Trophoblast cell (in vitro differentiated cells and primary cell): Measurements from ENCODE around the gene ZNF335.

Source experiments
- DNase-seq, 2 donors: peaks; one replicate each; pipeline ENCODE4 v3.0.0-alpha.2; 2016
- H2AFZ ChIP-seq: 2 replicates; pipeline ENCODE4 v1.6.1; 2013; ENCODE audit warnings: low read length, moderate library complexity, mild to moderate bottlenecking; ENCODE audit not compliant: insufficient read depth, poor library complexity
- H2AK5ac ChIP-seq: 2 replicates; pipeline ENCODE4 v1.6.1; 2013; ENCODE audit warnings: mild to moderate bottlenecking, low read length
- H2BK120ac ChIP-seq: 2 replicates; pipeline ENCODE4 v1.6.1; 2013; ENCODE audit warnings: low read length, mild to moderate bottlenecking, moderate library complexity; ENCODE audit not compliant: insufficient read depth, poor library complexity
- H2BK12ac ChIP-seq: 2 replicates; pipeline ENCODE4 v1.6.1; 2013; ENCODE audit warnings: mild to moderate bottlenecking, low read length, moderate library complexity
- H2BK5ac ChIP-seq: 2 replicates; pipeline ENCODE4 v1.6.1; 2013; ENCODE audit warnings: low read length, low read depth, moderate library complexity, mild to moderate bottlenecking; ENCODE audit not compliant: poor library complexity
- H3K14ac ChIP-seq: 2 replicates; pipeline ENCODE4 v1.6.1; 2013; ENCODE audit warnings: mild to moderate bottlenecking, low read length
- H3K18ac ChIP-seq: 2 replicates; pipeline ENCODE4 v1.6.1; 2013; ENCODE audit warnings: mild to moderate bottlenecking, low read length
- H3K23ac ChIP-seq: 2 replicates; pipeline ENCODE4 v1.6.1; 2013; ENCODE audit warnings: low read length
- H3K27ac ChIP-seq: 2 replicates; pipeline ENCODE4 v1.5.1; 2013; ENCODE audit warnings: low read depth, mild to moderate bottlenecking, inconsistent platforms, low read length, moderate library complexity
- H3K27me3 ChIP-seq: 2 replicates; pipeline ENCODE4 v1.6.1; 2013; ENCODE audit warnings: inconsistent platforms, mild to moderate bottlenecking, low read length, moderate library complexity; ENCODE audit not compliant: insufficient read depth
- H3K36me3 ChIP-seq, 2 experiments: 1 replicate in 1 of 2; 2 replicates in 1 of 2; pipeline ENCODE4 v1.6.1; 2013; ENCODE audit warnings: low read length in 2 of 2, mild to moderate bottlenecking in 2 of 2, moderate library complexity in 1 of 2; ENCODE audit not compliant: insufficient read depth in 2 of 2, control insufficient read depth in 1 of 2
- H3K4ac ChIP-seq: 2 replicates; pipeline ENCODE4 v1.6.1; 2013; ENCODE audit warnings: low read depth, mild to moderate bottlenecking, low read length, moderate library complexity
- H3K4me1 ChIP-seq, 2 experiments: 1 replicate in 1 of 2; 2 replicates in 1 of 2; pipeline ENCODE4 v1.6.1; 2013; ENCODE audit warnings: low read length in 2 of 2, mild to moderate bottlenecking in 2 of 2, moderate library complexity in 1 of 2; ENCODE audit not compliant: insufficient read depth in 2 of 2, control insufficient read depth in 1 of 2
- H3K4me2 ChIP-seq: 2 replicates; pipeline ENCODE4 v1.6.1; 2013; ENCODE audit warnings: inconsistent platforms, mild to moderate bottlenecking, low read length, moderate library complexity
- H3K4me3 ChIP-seq: 2 replicates; pipeline ENCODE4 v1.5.1; 2013; ENCODE audit warnings: mild to moderate bottlenecking, low read depth, low read length, inconsistent platforms
- H3K79me1 ChIP-seq: one replicate; pipeline ENCODE4 v1.6.1; 2013; ENCODE audit warnings: low read length
- H3K79me2 ChIP-seq: 2 replicates; pipeline ENCODE4 v1.6.1; 2013; ENCODE audit warnings: low read length, mild to moderate bottlenecking; ENCODE audit not compliant: control insufficient read depth, insufficient read depth, poor library complexity
- H3K9ac ChIP-seq: 2 replicates; pipeline ENCODE4 v1.6.1; 2013; ENCODE audit warnings: mild to moderate bottlenecking, low read length
- H3K9me3 ChIP-seq: 2 replicates; pipeline ENCODE4 v1.6.1; 2013; ENCODE audit warnings: low read depth, mild to moderate bottlenecking, control low read depth, inconsistent platforms, low read length; ENCODE audit not compliant: insufficient read depth
- H4K12ac ChIP-seq: 2 replicates; pipeline ENCODE4 v1.6.1; 2013; ENCODE audit warnings: low read depth, mild to moderate bottlenecking, low read length, moderate library complexity
- H4K8ac ChIP-seq: 2 replicates; pipeline ENCODE4 v1.6.1; 2013; ENCODE audit warnings: low read depth, mild to moderate bottlenecking, low read length, moderate library complexity
- H4K91ac ChIP-seq: one replicate; pipeline ENCODE4 v1.6.1; 2013; ENCODE audit warnings: low read depth, mild to moderate bottlenecking, low read length, moderate library complexity
- WGBS: extraction: QIAGEN DNeasy Blood & Tissue Kit; methylation state at CpG from one replicate; pipeline ENCODE4 v1.1.7; 2013; ENCODE audit warnings: missing lambda C conversion rate; ENCODE audit not compliant: insufficient read length, insufficient coverage; ENCODE audit errors: extremely low coverage; 5-methylcytosine and 5-hydroxymethylcytosine counted together

The ZNF335 gene

GRCh38 chr20:45953672-45954071, 18.3 kb downstream of the ZNF335 start:
- H2AK5ac ChIP-seq = no peak overlapping the region
- no peak overlapping the region for H3K4me2 ChIP-seq
- H4K12ac ChIP-seq = no peak overlapping the region
- H2AFZ ChIP-seq = no peak overlapping the region
- peaks cover 70% of the 10 kb centered on the region in 2 experiments for H3K36me3 ChIP-seq
- H2BK12ac ChIP-seq = no peak overlapping the region
- no peak overlapping the region for H3K23ac ChIP-seq
- no peak overlapping the region for H3K4ac ChIP-seq
- H3K4me1 ChIP-seq = no peaks in the 10 kb centered on the region
- no peak overlapping the region for H3K27ac ChIP-seq
- H3K14ac ChIP-seq = no peak overlapping the region
- no peak overlapping the region for H2BK5ac ChIP-seq
- H2BK120ac ChIP-seq = no peak overlapping the region
- no peaks in the 10 kb centered on the region for H3K79me2 ChIP-seq
- peaks cover 7% of the 10 kb centered on the region for H3K9me3 ChIP-seq
- H3K9ac ChIP-seq = no peak overlapping the region
- WGBS = no CpG with 5 or more reads among the region's 9 CpGs
- no peaks in the 10 kb centered on the region for H3K79me1 ChIP-seq
- no peak for DNase-seq
- no peak overlapping the region for H4K91ac ChIP-seq
- H3K18ac ChIP-seq = no peak overlapping the region
- no peak overlapping the region for H3K4me3 ChIP-seq
- no peak overlapping the region for H4K8ac ChIP-seq
- no peaks in the 10 kb centered on the region for H3K27me3 ChIP-seq

- H3K27me3 ChIP-seq = no peaks in the 10 kb centered on the region
These were observed 19.1 kb downstream of the ZNF335 start for GRCh38 chr20:45952861-45953260.

GRCh38 chr20:45951925-45952834, 19.8 kb downstream of the ZNF335 start:
- Histone ChIP-seq H3K4me3 (no peak overlapping the region), H2BK12ac (no peak overlapping the region), H3K36me3 (peaks cover 72% of the 10 kb centered on the region in 2 experiments), H3K79me1 (no peaks in the 10 kb centered on the region), H3K4ac (no peak overlapping the region), H4K12ac (no peak overlapping the region), H3K9me3 (peaks cover 3% of the 10 kb centered on the region), H2BK5ac (no peak overlapping the region), H4K91ac (no peak overlapping the region), H3K23ac (no peak overlapping the region), H3K14ac (no peak overlapping the region), H4K8ac (no peak overlapping the region), H2BK120ac (no peak overlapping the region), H3K4me1 (no peaks in the 10 kb centered on the region), H2AFZ (no peak overlapping the region), H2AK5ac (no peak overlapping the region), H3K27me3 (no peaks in the 10 kb centered on the region), H3K79me2 (no peaks in the 10 kb centered on the region), H3K9ac (no peak overlapping the region), H3K27ac (no peak overlapping the region), H3K4me2 (no peak overlapping the region), H3K18ac (no peak overlapping the region)
- no peak for DNase-seq
- no CpG with 5 or more reads among the region's 19 CpGs for WGBS

More at GRCh38 chr20:45952861-45953260, 19.1 kb downstream of the ZNF335 start:
- Histone ChIP-seq H3K4me2 (no peak overlapping the region), H3K14ac (no peak overlapping the region), H3K79me2 (no peaks in the 10 kb centered on the region), H3K4me3 (no peak overlapping the region), H3K23ac (no peak overlapping the region), H3K36me3 (peaks cover 72% of the 10 kb centered on the region in 2 experiments), H3K9ac (no peak overlapping the region), H3K9me3 (peaks cover 3% of the 10 kb centered on the region), H3K4ac (no peak overlapping the region), H3K4me1 (no peaks in the 10 kb centered on the region), H3K79me1 (no peaks in the 10 kb centered on the region), H2AK5ac (no peak overlapping the region), H3K18ac (no peak overlapping the region), H2AFZ (no peak overlapping the region), H2BK120ac (no peak overlapping the region), H3K27ac (no peak overlapping the region), H2BK5ac (no peak overlapping the region), H4K91ac (no peak overlapping the region), H4K8ac (no peak overlapping the region), H2BK12ac (no peak overlapping the region), H4K12ac (no peak overlapping the region)
- no peak for DNase-seq
- WGBS = no CpG with 5 or more reads among the region's 5 CpGs

GRCh38 chr20:45950330-45950646, 21.7 kb downstream of the ZNF335 start:
- Histone ChIP-seq H3K4me3 (no peak overlapping the region), H3K27ac (no peak overlapping the region), H3K9me3 (peaks cover 3% of the 10 kb centered on the region), H4K8ac (no peak overlapping the region), H2AFZ (no peak overlapping the region), H3K79me2 (no peaks in the 10 kb centered on the region), H2BK120ac (no peak overlapping the region), H3K4ac (no peak overlapping the region), H2AK5ac (no peak overlapping the region), H3K23ac (no peak overlapping the region), H3K4me1 (no peaks in the 10 kb centered on the region), H3K79me1 (no peaks in the 10 kb centered on the region), H3K18ac (no peak overlapping the region), H3K4me2 (no peak overlapping the region), H2BK12ac (no peak overlapping the region), H3K27me3 (no peaks in the 10 kb centered on the region), H3K9ac (no peak overlapping the region), H4K91ac (no peak overlapping the region), H3K36me3 (peaks cover 87% of the 10 kb centered on the region in 2 experiments), H2BK5ac (no peak overlapping the region), H4K12ac (no peak overlapping the region), H3K14ac (no peak overlapping the region)
- DNase-seq = peak; percentile 21 to 44
- WGBS = no CpG with 5 or more reads among the region's 9 CpGs
